Stimulated activated naive CD8-positive, alpha-beta T cell treated with anti-CD3 and anti-CD28 coated beads, Interleukin-15, amount 100 ng/mL, for 72 hours (primary cell): ENCODE results near the gene COPG2.

Experiments used
- ATAC-seq: fragments of 150-1000 bp; cut with Tn5 transposase; 2 replicates; pipeline ENCODE4 v1.10.0; 2021; ENCODE audit warnings: mild to moderate bottlenecking, moderate library complexity
- DNase-seq, 2 donors: peaks; one replicate each; pipeline ENCODE4 v3.0.0; 2021 to 2022
- H3K27ac Mint-ChIP-seq, 2 donors: one replicate each; pipeline ENCODE4 v1.8.0; 2022; ENCODE audit warnings: mild to moderate bottlenecking in 2 of 2, mixed read lengths in 2 of 2, moderate library complexity in 2 of 2
- H3K27me3 Mint-ChIP-seq: one replicate; pipeline ENCODE4 v1.8.0; 2022; ENCODE audit warnings: mixed read lengths
- H3K4me1 Mint-ChIP-seq: one replicate; pipeline ENCODE4 v1.8.0; 2022; ENCODE audit warnings: mild to moderate bottlenecking, mixed read lengths
- H3K4me3 Mint-ChIP-seq, 2 donors: one replicate each; pipeline ENCODE4 v1.8.0; 2022; ENCODE audit warnings: mild to moderate bottlenecking in 2 of 2, mixed read lengths in 2 of 2, moderate library complexity in 1 of 2
- H3K9me3 Mint-ChIP-seq, 2 donors: one replicate each; pipeline ENCODE4 v1.8.0; 2022; ENCODE audit warnings: mixed read lengths in 2 of 2

Gene COPG2

DNA sequence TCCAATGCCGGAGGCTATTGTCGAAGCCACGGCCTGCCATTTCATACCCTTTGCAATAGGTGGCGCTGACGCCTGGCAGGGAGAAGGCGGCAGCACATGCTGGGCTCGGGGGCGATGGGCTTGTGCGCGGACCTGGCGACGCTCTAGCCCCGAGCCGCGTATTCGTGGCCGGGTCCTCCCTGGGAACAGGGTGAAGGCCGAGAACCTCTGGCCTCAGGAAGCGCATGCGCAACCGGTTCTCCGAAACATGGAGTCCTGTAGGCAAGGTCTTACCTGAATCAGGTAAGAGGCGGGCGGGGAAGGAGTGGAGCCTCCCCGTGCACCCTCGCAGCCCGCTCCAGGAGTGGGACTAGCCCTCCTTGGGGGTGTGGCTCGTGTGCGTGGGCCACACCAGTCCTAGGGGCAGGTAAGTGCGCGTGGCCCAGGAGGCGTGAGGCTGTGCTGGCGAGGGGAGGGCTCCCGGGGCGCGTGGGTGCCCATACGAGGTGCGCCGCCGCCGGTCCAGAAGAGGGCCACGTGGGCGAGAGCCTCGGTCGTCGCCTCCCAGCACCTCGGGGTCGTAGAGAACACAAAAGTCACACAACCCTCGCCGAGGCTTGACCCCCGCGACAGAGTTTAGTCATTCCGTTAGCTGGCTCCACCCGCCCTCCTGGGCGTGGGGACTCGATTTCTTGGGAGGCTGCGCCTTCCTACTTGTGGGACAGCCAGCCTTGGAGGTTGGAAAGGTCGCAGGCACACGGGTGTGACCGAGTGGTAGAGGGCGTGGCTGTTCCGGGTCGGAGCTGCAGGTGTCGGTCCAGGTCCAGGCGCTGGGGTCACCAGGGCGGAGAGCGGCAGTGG, 182.2 kb downstream of the COPG2 start:
- DNase-seq: peak; percentile 74 to 81
- Mint-ChIP-seq H3K27me3 (peaks cover 7% of the 10 kb centered on the region), H3K4me1 (peaks cover 34% of the 10 kb centered on the region)

DNA sequence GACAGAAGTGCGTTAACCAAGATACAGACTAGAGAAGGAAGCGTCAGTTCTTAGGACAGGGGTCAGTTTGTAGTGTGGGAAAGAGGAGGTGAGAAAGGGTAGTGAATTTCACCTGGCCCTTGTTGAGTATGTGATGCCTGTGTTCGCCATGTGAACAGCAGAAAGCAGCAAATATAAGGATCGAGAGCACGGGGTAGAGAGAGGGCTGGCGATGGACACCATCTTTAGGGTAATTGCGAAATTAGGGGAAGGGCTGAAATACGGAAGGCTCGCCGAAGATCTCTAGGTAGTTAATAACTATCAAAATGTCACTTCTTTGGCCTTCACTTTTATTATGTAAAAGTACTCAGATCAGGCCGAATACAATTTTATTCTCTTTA, 182.8 kb downstream of the COPG2 start:
- ATAC-seq (peak; percentile 4), DNase-seq (no peak)
- peaks cover 0 to 9% of the 10 kb centered on the region in 2 donors for H3K9me3 Mint-ChIP-seq
- peak overlapping the region in 1 of 2 donors; percentile 59 for H3K27ac Mint-ChIP-seq
- peaks cover 29% of the 10 kb centered on the region for H3K4me1 Mint-ChIP-seq
- H3K27me3 Mint-ChIP-seq: peaks cover 7% of the 10 kb centered on the region
- H3K4me3 Mint-ChIP-seq: peak overlapping the region; percentile 34 to 89

More for the DNA sequence above, 182.2 kb downstream of the COPG2 start:
- peaks cover 0 to 9% of the 10 kb centered on the region in 2 donors for H3K9me3 Mint-ChIP-seq
- peak overlapping the region; percentile 86 to 93 for H3K27ac Mint-ChIP-seq
- peak; percentile 92 for ATAC-seq
- H3K4me3 Mint-ChIP-seq: peak overlapping the region; percentile 89 to 90

DNA sequence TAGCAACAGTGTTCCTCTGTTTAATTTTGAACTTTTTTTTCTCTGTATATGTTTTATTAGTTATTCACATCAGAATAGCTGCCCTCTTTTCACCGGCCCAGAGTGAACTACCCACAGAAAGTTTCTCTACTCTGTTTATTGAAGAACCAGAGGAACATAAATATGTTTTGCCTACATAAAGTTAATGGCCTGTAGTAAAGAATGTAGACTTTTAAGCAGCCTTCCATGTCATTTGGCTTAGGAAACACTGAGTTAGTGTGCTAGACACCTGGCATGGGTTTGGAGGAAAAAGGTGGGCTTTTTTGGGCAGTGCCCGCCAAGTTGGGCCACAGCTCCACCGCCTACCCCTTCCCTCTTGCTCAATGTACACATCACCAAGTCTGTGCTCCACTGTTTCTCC, 185.5 kb downstream of the COPG2 start:
- ATAC-seq: no peak
- DNase-seq: no peak
- H3K9me3 Mint-ChIP-seq: peaks cover under 1 to 9% of the 10 kb centered on the region in 2 donors
- no peak overlapping the region for H3K4me3 Mint-ChIP-seq
- H3K27ac Mint-ChIP-seq: no peak overlapping the region
- H3K27me3 Mint-ChIP-seq: peaks cover 7% of the 10 kb centered on the region
- peaks cover 29% of the 10 kb centered on the region for H3K4me1 Mint-ChIP-seq

DNA sequence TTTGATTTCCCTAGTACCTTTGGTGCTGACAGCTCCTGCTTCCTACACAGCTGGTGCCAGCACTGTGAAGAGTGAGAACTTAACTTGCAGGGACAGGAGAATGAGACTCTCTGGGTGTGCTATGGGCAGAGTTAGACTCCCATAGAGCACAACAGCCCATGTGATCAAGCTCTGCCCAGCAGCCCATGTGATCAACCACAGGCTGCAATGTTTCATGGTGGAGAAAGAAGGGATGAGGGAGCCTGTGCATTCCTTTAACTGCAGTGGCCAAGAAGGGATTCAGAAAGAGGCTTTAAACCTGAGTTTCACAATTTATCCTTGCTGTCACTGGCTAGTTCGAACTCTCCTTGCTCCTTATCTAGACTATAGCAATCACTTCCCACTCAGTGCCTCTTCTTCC, 186.7 kb downstream of the COPG2 start:
- peaks cover 24% of the 10 kb centered on the region for H3K4me1 Mint-ChIP-seq
- H3K27ac Mint-ChIP-seq: no peak overlapping the region
- no peak for DNase-seq
- H3K27me3 Mint-ChIP-seq: peaks cover 7% of the 10 kb centered on the region
- no peak overlapping the region for H3K4me3 Mint-ChIP-seq
- ATAC-seq: no peak
- H3K9me3 Mint-ChIP-seq: peaks cover 8 to 9% of the 10 kb centered on the region in 2 donors

DNA sequence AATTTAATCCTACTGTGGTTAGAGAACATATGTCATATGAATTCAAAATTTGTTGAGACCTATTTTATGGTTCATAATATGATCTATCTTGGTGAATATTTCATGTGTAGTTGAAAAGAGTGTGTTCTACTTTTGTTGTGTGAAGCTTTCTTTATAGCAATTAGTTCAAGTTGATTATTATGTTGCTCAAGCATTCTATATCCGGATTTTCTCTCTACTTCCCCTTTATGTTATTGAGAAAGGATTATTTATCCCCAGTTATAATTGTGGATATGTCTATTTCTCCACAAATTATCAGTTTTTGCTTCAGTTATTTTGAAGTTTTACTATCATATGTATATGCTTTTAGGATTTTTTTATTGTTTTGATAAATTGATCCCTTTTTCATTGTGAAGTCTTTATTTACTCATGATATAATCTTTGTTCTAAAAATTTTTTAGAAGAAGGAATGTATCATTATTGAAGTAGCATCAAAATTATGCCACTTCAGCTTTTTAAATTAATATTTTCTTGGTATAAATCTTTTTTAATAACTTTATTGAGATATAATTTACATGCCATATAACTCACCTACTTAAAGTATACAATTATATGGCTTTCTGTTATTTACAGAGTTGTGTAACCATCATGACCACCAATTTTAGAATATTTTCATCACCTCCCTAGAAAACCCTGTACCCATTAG, 188.7 kb downstream of the COPG2 start:
- Mint-ChIP-seq H3K27ac (no peak overlapping the region), H3K4me3 (no peak overlapping the region), H3K9me3 (peaks cover 2 to 8% of the 10 kb centered on the region in 2 donors), H3K27me3 (peaks cover 4% of the 10 kb centered on the region), H3K4me1 (peaks cover 4% of the 10 kb centered on the region)
- DNase-seq (no peak), ATAC-seq (no peak)

DNA sequence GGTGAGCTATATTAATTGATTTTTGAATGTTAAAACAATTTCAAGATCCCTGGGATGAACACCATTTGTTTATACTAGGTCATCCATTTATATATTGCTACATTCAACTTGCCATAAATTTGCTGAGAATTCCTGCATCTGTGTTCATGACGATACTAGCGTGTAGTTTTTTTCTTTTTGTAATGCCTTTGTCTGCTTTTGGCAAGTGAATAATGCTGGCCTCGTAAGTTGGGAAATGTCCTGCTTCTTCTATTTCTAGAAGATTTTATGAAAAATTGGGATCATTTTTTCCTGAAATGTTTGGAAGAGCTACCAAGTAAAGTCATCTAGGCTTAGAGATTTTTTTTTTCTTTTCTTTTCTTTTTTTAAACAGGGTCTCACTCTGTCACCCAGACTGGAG, 189.6 kb downstream of the COPG2 start:
- ATAC-seq: no peak
- no peaks in the 10 kb centered on the region for H3K27me3 Mint-ChIP-seq

DNA sequence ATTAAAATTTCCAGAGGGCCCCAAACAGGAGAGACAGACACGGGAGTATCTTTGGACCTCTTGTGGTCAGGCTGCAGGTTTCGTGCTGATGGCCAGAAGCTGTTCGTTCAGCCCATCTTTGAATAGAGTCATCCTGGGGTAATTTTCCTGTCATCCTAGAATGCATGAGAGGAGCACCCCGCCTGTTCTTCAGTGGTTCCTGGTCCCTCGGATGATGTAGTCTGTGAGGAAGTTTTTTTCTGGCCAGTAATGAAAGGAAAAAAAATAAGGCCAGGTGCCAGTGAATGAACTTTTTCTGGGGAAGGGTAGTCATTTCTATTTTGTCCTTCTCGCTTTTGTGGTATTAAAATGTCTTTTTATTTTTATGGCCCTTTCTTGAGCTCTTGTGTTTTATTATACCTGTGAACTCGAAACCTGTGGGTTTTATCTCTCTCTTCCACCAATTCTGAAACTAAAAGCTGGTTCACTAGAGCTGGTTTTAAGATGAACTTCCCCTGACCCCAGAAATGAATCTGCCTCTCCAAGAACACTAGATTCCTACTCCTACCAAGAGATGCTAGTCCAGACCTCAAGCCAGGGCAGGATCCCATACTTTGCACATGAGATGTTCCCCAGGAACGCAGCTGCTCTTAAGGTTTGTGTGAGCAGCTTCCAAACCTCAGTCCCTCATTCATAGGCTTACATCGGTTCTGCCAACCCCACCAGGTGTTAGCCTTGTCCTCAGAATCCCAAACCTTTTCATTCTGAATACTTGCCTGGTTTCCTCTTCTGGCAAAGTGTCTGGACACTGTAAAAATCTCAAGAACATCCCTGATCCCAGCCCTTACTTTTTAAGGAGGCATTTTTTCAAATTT, 192.0 kb downstream of the COPG2 start:
- Mint-ChIP-seq H3K9me3 (peaks cover 0 to 8% of the 10 kb centered on the region in 2 donors), H3K4me3 (no peak overlapping the region), H3K27ac (no peak overlapping the region), H3K27me3 (no peaks in the 10 kb centered on the region), H3K4me1 (no peaks in the 10 kb centered on the region)
- no peak for DNase-seq
- no peak for ATAC-seq

More for the DNA sequence above, 189.6 kb downstream of the COPG2 start:
- peaks cover 0 to 8% of the 10 kb centered on the region in 2 donors for H3K9me3 Mint-ChIP-seq
- H3K27ac Mint-ChIP-seq: peak overlapping the region in 1 of 2 donors; percentile 39
- no peaks in the 10 kb centered on the region for H3K4me1 Mint-ChIP-seq
- no peak overlapping the region for H3K4me3 Mint-ChIP-seq
- no peak for DNase-seq

DNA sequence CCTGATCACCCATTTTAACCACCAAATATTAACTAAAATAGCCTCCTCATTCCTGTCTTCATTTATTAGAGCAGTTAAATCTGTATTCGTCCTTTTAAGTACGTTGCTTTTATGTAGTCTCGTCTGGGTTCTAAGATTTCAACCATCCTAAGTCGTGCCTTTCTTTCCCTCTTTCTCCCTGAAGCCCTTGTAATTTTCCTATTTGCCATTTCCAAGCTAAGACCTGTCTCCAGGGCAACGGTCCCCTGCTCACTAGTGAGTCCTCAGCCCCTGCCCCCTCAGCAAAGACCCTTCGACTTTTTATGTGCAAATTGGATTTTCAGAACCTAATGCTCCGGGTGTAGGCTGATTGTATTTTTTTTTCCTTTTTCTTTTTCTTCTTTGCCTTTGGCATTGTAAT, 192.8 kb downstream of the COPG2 start:
- H3K9me3 Mint-ChIP-seq: peaks cover 0 to 8% of the 10 kb centered on the region in 2 donors
- H3K27ac Mint-ChIP-seq: no peak overlapping the region
- no peaks in the 10 kb centered on the region for H3K27me3 Mint-ChIP-seq
- DNase-seq: no peak
- H3K4me1 Mint-ChIP-seq: no peaks in the 10 kb centered on the region
- H3K4me3 Mint-ChIP-seq: no peak overlapping the region
- ATAC-seq: no peak

DNA sequence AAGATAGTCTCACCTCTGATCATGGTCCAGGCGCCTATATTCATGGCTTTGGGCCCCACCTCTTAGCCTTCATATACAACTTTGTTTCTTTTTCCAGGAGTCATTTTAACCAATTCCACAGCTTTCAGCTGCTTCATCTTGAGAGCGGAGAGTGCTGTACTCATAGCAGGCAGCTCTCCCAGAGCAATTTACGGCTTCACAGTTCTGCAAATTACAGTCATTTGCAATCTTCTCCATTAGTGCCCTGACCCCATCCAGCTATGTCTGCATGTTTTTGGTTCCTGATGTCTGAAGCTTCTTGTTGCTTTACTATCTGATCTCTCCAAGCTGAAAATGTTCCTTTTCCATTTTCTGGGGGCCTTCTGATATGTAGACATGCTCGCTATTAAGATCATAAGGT, 194.7 kb downstream of the COPG2 start:
- ATAC-seq (no peak), DNase-seq (no peak)
- no peak overlapping the region for H3K4me3 Mint-ChIP-seq
- H3K9me3 Mint-ChIP-seq: peaks cover 0 to 8% of the 10 kb centered on the region in 2 donors
- no peaks in the 10 kb centered on the region for H3K27me3 Mint-ChIP-seq
- no peak overlapping the region for H3K27ac Mint-ChIP-seq
- peaks cover 6% of the 10 kb centered on the region for H3K4me1 Mint-ChIP-seq

DNA sequence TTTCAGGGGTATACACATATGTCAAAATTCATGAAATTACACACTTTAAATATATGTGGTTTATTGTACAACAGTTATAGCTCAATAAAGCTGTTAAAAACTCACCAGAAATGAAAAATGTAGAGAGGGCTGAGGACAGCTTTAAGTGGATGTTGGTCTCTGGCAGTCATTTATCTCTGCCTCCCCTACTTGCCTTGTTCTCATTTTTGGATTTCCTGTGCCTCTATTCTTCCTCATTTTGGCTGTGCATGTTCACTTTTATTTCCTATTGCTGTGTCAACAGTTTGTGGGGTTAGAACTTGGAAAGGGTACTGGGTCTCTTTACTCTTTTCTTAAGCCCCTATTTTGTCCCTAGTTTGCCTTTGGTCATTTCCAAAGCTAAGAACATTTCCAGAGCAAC, 195.3 kb downstream of the COPG2 start:
- Mint-ChIP-seq H3K27me3 (no peaks in the 10 kb centered on the region), H3K9me3 (peaks cover 0 to 8% of the 10 kb centered on the region in 2 donors), H3K4me3 (no peak overlapping the region), H3K27ac (no peak overlapping the region), H3K4me1 (peaks cover 6% of the 10 kb centered on the region)
- ATAC-seq (no peak), DNase-seq (no peak)

DNA sequence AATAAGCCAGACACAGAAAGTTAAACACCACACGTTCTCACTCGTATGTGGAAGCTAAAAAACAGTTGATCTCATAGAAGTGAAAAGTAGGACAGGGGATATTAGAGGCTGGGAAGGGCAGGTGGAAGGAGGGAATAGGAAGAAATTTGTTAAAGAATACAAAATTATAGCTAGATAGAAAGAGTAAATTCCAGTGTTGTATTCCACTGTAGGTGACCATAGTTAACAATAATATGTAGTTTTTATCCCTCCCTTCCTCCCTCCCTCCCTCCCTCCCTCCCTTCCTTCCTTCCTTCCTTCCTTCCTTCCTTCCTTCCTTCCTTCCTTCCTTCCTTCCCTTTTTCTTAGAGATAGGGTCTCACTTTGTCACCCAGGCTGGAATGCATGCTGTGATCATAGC, 196.6 kb downstream of the COPG2 start:
- Mint-ChIP-seq H3K4me3 (no peak overlapping the region), H3K27ac (no peak overlapping the region), H3K4me1 (peaks cover 6% of the 10 kb centered on the region), H3K27me3 (no peaks in the 10 kb centered on the region), H3K9me3 (no peaks in the 10 kb centered on the region)
- ATAC-seq (no peak), DNase-seq (no peak)

DNA sequence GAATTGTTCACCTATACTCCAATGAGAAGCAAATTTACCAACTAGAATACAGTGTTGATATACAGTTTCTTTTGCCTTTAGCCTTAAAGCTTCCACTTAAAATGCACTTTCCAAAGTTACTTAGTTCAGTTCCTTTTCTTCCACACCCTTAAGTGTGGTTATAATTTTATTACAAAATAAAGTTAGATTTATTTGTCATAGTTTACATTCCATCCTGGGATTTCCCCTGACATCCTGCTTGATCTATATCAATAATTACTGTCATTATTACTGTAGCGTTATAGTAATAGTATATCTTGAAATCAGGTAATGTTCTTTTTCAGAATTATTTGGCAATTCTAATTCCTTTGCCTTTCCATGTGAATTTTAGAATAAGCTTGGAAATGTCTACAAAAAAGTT, 199.9 kb downstream of the COPG2 start:
- DNase-seq (no peak), ATAC-seq (no peak)
- H3K4me1 Mint-ChIP-seq: peaks cover 11% of the 10 kb centered on the region
- H3K9me3 Mint-ChIP-seq: no peaks in the 10 kb centered on the region
- H3K27ac Mint-ChIP-seq: no peak overlapping the region
- H3K4me3 Mint-ChIP-seq: no peak overlapping the region
- no peaks in the 10 kb centered on the region for H3K27me3 Mint-ChIP-seq

DNA sequence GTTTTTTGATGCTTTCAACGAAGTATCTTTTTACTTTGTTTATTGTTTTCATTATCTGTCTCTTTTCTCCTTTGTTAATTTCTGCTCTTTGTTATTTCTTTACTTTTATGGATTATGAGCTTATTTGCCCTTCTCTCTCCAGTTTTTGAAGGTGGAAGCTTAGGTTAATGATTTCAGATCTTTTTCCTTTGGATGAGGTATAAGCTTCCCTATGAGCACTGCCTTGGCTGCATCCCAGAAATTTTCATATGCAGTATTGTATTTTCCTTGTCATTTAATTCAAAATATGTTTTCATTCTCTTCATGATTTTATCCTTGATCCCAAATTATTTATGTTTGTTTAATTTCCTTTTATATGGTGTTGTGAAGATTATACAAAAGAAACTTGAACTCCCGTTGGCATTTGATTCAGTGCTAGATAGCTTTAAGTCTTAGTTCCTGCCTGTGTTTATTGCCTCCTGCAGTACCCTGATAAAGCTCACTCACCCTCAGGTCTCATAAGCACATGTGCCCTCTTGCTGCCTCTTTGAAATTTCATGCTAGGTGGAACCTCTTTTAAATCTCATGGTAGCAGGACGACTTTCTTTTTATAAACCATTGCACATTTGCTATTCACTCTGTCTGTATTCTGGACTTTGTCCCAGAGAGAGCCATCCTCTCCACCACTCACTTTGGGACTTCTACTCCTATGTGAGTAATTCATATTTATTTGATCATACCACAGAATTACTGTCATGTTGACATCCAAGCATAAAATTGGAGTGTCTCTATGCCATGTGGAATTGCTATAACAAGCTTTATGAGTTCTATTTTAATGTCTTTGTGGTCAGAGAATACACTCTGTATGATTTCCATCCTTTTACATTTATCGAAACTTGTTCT, 204.8 kb downstream of the COPG2 start:
- DNase-seq: no peak
- H3K27me3 Mint-ChIP-seq: no peaks in the 10 kb centered on the region
- peaks cover 11% of the 10 kb centered on the region for H3K4me1 Mint-ChIP-seq
- H3K4me3 Mint-ChIP-seq: no peak overlapping the region
- ATAC-seq: no peak
- H3K27ac Mint-ChIP-seq: no peak overlapping the region
- peaks cover 3 to 8% of the 10 kb centered on the region in 2 donors for H3K9me3 Mint-ChIP-seq

DNA sequence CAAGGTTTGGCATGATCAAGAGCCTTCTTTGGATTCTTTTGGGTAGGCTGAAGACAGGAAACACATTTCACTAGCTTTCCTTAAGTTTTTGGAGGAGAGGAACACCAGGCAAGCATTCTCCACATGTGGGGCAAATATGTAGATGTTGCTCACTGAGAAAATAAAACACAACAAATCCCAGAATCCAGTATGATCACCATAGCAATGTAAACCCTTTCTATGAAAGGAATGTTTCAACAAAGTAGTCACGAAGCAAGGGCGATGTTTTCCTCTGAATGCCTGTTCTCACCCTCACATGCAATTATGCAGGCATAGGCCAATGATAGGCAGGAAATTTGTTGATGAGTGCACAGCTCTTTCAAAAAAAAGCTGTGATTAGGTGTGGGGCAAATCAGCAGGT, 207.3 kb downstream of the COPG2 start:
- Mint-ChIP-seq H3K4me3 (no peak overlapping the region), H3K27me3 (no peaks in the 10 kb centered on the region), H3K9me3 (peaks cover 4 to 8% of the 10 kb centered on the region in 2 donors), H3K4me1 (peaks cover 21% of the 10 kb centered on the region), H3K27ac (no peak overlapping the region)
- ATAC-seq: no peak
- no peak for DNase-seq

DNA sequence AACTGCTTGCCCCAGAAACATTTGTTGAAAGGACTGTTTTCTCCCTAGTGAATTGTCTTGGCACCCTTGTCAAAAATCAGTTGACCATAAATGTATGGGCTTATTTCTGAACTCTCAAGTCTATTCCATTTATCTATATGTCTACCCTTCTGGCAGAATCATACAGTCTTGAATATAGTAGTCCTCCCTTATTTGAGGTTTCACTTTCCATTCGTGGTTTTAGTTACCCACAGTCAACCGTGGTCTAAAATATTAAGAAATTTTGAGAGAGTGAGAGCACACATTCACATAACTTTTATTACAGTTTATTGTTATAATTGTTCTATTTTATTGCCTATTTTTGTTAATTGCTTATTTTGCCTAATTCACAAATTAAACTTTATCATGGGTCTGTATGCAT, 210.3 kb downstream of the COPG2 start:
- Mint-ChIP-seq H3K4me1 (peaks cover 34% of the 10 kb centered on the region), H3K4me3 (peak overlapping the region; percentile 26 to 56), H3K27ac (peak overlapping the region; percentile 20 to 54), H3K27me3 (no peaks in the 10 kb centered on the region), H3K9me3 (peaks cover 4 to 8% of the 10 kb centered on the region in 2 donors)
- peak; percentile 74 for ATAC-seq
- no peak for DNase-seq
